Measurements from ENCODE around the gene PODXL. TPM values are rescaled to one million over a fixed set of nuclear protein-coding genes. Genes with fewer than 3 reads are reported as not detected.

The PODXL gene
- total and polyA plus RNA-seq, 10 of the 15 experiments (the other 5 are each of a cell fraction or from before 2014, with no cell fraction given), result 0.04 to 1.8 (median 0.38) TPM

DNA sequence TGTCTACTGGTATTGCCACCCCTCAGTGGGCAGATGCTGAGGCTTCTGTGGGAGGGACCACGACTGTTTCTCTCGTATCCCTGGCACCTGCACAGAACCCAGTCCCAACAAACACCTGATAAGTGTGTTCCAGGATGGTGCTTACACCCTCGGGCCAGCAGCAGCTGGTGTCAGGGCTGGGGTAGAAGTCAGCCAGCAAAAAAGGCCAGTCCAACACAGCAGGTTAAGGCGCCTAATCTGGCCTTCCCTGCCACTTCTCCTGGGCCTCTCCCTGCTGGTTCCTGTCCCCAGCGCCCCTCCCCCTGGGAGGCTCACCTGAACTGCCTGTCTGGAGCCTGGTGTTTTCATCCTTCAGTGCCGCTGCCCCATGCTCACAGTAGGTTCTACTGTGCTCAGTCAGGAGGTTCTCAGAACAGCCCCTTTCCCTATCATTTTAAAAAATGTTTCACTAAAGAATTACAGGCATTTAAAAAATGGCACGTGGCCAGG lies 20.0 kb downstream of the PODXL start (continued):
- no peak for TF ChIP-seq NR2C2 (IDR thresholded peaks at IDR 0.05; ENCODE audit: borderline replicate concordance, control insufficient read depth, insufficient read length, low read depth)
- TF ChIP-seq ZNF384 (IDR thresholded peaks at IDR 0.05; ENCODE audit: borderline replicate concordance, low read depth, low read length), result no peak

DNA sequence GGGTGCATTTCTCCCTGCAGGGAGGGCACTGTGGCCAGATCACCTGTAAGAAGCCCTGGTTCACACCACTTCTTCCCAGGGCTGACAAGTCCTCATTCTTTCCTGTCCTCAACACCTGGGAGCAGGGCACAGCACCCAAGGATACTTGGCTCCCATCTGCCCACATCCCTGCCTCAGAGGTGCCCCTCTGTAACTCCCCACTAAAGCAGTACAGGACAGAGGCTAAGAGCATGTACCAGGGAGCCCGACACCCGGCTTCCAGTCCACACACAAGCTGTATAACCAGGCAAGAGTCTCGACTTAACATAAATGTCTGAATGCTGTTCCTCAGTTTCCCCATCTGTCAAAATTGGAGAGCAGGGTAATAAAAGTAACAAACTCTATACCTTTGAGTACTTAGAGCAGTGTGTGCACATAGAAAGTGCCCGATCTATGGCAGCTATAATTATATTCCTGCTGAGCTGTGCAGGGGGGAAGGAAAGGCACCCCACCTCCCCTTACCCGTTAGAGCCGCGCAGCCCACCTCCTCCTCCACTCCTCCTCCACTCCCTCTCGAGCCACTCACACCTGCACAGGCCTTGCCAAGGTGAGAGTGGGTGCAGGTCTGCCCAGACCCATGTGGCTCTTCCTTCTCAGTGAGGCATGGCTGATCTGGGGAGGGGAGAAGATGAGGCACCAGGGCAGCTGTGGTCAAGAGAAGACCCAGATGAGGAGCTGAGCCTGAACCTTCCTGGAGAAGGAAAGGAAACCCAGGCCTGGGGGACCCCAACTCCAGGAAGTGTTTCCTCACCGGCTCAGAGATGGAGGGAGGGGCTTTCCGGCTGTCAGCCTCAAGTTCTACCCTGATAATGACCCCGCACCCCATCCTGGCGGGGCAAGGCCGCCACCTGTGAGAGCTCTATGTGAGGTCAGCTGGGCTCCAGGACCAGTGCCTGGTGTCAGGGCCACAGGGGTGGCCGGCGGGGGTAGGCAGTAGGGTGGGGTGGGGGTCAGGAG lies 22.6 kb downstream of the PODXL start:
- no peak for ATAC-seq
- POLR2A ChIA-PET, result no interaction called here
- H3K79me2 ChIP-seq (ENCODE audit: control insufficient read depth, insufficient read depth, low read length), result no peaks in the 10 kb centered on the region

More for the DNA sequence above, 22.6 kb downstream of the PODXL start:
- Histone ChIP-seq H2AFZ (ENCODE audit: control insufficient read depth, low read depth, low read length) (no peak overlapping the region), H3K27me3 (replicated peaks in 1 of 2; ENCODE audit: control insufficient read depth in 2 of 2, insufficient read depth in 2 of 2, low read length in 1 of 2) (no peaks in the 10 kb centered on the region), H3K4me3 (no peak overlapping the region), H3K4me1 (ENCODE audit: control insufficient read depth, insufficient read depth, low read length) (no peaks in the 10 kb centered on the region), H3K9me3 (replicated peaks; ENCODE audit: control insufficient read depth, insufficient read depth, low read length) (no peaks in the 10 kb centered on the region), H4K20me1 (ENCODE audit: control insufficient read depth, insufficient read depth) (no peaks in the 10 kb centered on the region), H3K36me3 (ENCODE audit: control insufficient read depth in 2 of 2, insufficient read depth in 2 of 2, low read length in 1 of 2) (no peaks in the 10 kb centered on the region), H3K27ac (ENCODE audit: control insufficient read depth, insufficient read depth) (no peak overlapping the region), H3K4me2 (ENCODE audit: control insufficient read depth, insufficient read depth) (no peak overlapping the region), H3K9ac (ENCODE audit: control insufficient read depth, insufficient read depth, low read length) (no peak overlapping the region)
- in situ Hi-C loops (cut with MboI), result no loop called here
- ChIA-PET SMC1A (ENCODE audit: uncharacterized antibody, unreplicated experiment) (no interaction called here), RAD21 (ENCODE audit: unreplicated experiment) (no interaction called here), CTCF (interaction anchor here (1.0 to 2.2 kb wide), 3 partner anchors 10 to 16 kb away, joined by 3 to 7 read pairs (median 4); no protein-coding TSS in a partner anchor)
- FAIRE-seq (no peak), DNase-seq (ENCODE audit: low read depth, low spot score) (no peak)
- TF ChIP-seq SIN3A (IDR thresholded peaks at IDR 0.05; ENCODE audit: low read depth, low read length) (no peak), RBBP5 (conservative IDR thresholded peaks at IDR 0.05) (no peak), BHLHE40 (IDR thresholded peaks at IDR 0.05; ENCODE audit: borderline replicate concordance in 1 of 2, low read depth in 2 of 2, low read length in 1 of 2) (no peak), TCF12 (IDR thresholded peaks at IDR 0.05; ENCODE audit: low read depth, low read length) (no peak), SMC3 (IDR thresholded peaks at IDR 0.05; ENCODE audit: borderline replicate concordance, low read length) (no peak), CHD4 (IDR thresholded peaks at IDR 0.05) (no peak), TARDBP (IDR thresholded peaks at IDR 0.05; ENCODE audit: borderline replicate concordance) (no peak), PML (IDR thresholded peaks at IDR 0.05; ENCODE audit: low read length) (no peak), RAD21 (IDR thresholded peaks at IDR 0.05; ENCODE audit: insufficient read depth, low read depth, low read length) (no peak)
- WGBS (ENCODE audit: insufficient coverage, insufficient replicate concordance, low lambda C conversion rate, missing lambda C conversion rate), result 58% methylated on average over 13 of the region's 15 CpGs
- no TSS peak for BruUV-seq (replicated peaks)
- intact Hi-C loops (cut with micrococcal nuclease; ENCODE audit: unreplicated experiment), result no loop called here
